Spinal cord (tissue), 10 donors: Measurements from ENCODE around the gene SLCO3A1. TPM values are rescaled to one million over a fixed set of nuclear protein-coding genes. Genes with fewer than 3 reads are reported as not detected.

ENCODE experiments used
- DNase-seq, 6 donors: peaks; one replicate each; pipeline versions ENCODE4 v3.0.0 to v3.0.0-alpha.2; 2013 to 2015; ENCODE audit warnings: low spot score in 6 of 6, low read depth in 4 of 6
- H3K27ac ChIP-seq: one replicate; pipeline ENCODE4 v1.5.1; 2013; ENCODE audit warnings: low read depth, low read length, control low read depth
- H3K27me3 ChIP-seq: one replicate; pipeline ENCODE4 v1.6.1; 2013; ENCODE audit warnings: low read length; ENCODE audit not compliant: control insufficient read depth, insufficient read depth
- H3K36me3 ChIP-seq: one replicate; pipeline ENCODE4 v1.6.1; 2013; ENCODE audit warnings: low read length; ENCODE audit not compliant: control insufficient read depth, insufficient read depth
- H3K4me1 ChIP-seq: one replicate; pipeline ENCODE4 v1.6.1; 2013; ENCODE audit warnings: low read length; ENCODE audit not compliant: control insufficient read depth, insufficient read depth
- H3K4me3 ChIP-seq: one replicate; pipeline ENCODE4 v1.5.1; 2013; ENCODE audit warnings: low read depth, low read length, control low read depth
- H3K9me3 ChIP-seq: one replicate; pipeline ENCODE4 v1.6.1; 2013; ENCODE audit warnings: low read length; ENCODE audit not compliant: control insufficient read depth, insufficient read depth
- WGBS: methylation state at CpG from one replicate; pipeline ENCODE4 v1.1.5; 2013; ENCODE audit warnings: missing lambda C conversion rate; ENCODE audit not compliant: insufficient coverage; 5-methylcytosine and 5-hydroxymethylcytosine counted together
- polyA plus RNA-seq, 2 donors: library from polyadenylated mRNA; unstranded; fragments of 120-200 nt; gene quantifications; one replicate each; pipeline ENCODE4 v1.2.1, GENCODE V29; 2013; ENCODE audit not compliant: insufficient read length in 2 of 2
- total RNA-seq, 2 donors: library from RNA; depleted of rRNA in 1 of 2; stranded (reverse); fragments of 120-200 nt in 1 of 2; fragments of >200 nt in 1 of 2; gene quantifications; one replicate each; pipeline versions ENCODE4 v1.2.3 to v1.2.4, GENCODE V29; 2013 to 2014
- donor health status: healthy.

SLCO3A1 gene
- total and polyA plus RNA-seq, 4 donors: 4.6 to 22.2 (median 13.0) TPM

- 80% methylated on average over 1 of the region's 1 CpG for WGBS
- no peaks in the 10 kb centered on the region for H3K4me1 ChIP-seq
- H3K27me3 ChIP-seq: no peaks in the 10 kb centered on the region
- H3K4me3 ChIP-seq: no peak overlapping the region
- DNase-seq: no peak
- no peaks in the 10 kb centered on the region for H3K36me3 ChIP-seq
- H3K27ac ChIP-seq: no peak overlapping the region
- no peaks in the 10 kb centered on the region for H3K9me3 ChIP-seq
Observed at GRCh38 chr15:91895051-91895450, 41.5 kb downstream of the SLCO3A1 start.

DNA sequence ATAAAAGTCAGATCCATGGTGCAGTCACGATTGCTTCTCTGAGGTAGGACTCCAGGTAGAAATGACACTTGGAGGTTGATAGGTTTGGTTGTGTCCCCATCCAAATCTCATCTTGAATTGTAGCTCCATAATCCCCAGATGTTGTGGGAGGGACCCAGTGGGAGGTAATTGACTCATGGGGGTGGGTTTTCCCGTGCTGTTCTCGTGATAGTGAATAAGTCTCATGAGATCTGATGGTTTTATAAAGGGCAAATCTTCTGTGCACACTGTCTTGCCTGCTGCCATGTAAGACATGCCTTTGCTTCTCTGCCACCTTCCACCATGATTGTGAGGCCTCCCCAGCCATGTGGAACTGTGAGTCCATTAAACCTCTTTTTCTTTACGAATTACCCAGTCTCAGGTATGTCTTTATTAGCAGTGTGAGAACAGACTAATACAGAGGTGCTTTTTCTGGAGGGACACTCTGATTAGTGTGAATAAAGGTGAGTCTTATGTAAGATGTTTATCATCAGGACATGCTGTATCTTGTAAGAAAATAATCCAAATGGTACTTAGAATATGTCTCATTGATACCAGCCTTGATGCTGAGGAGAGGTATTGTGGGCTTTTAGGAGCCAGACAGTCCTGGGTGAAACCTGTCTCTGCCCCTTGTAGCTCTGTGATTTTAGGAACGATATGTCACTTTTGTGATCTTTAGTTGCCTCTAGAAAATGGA, 43.0 kb downstream of the SLCO3A1 start:
- H3K27me3 ChIP-seq: no peaks in the 10 kb centered on the region
- H3K9me3 ChIP-seq: peaks cover 1% of the 10 kb centered on the region
- no peak for DNase-seq
- WGBS: no CpG with 5 or more reads among the region's 5 CpGs
- no peaks in the 10 kb centered on the region for H3K36me3 ChIP-seq
- H3K4me3 ChIP-seq: no peak overlapping the region
- H3K27ac ChIP-seq: no peak overlapping the region
- H3K4me1 ChIP-seq: no peaks in the 10 kb centered on the region

GRCh38 chr15:91897585-91898372, 44.3 kb downstream of the SLCO3A1 start:
- no peaks in the 10 kb centered on the region for H3K36me3 ChIP-seq
- H3K27me3 ChIP-seq: no peaks in the 10 kb centered on the region
- no peak for DNase-seq
- H3K4me1 ChIP-seq: no peaks in the 10 kb centered on the region
- no peak overlapping the region for H3K27ac ChIP-seq
- no peak overlapping the region for H3K4me3 ChIP-seq
- 75% methylated on average over 12 of the region's 14 CpGs for WGBS
- peaks cover 3% of the 10 kb centered on the region for H3K9me3 ChIP-seq

DNA sequence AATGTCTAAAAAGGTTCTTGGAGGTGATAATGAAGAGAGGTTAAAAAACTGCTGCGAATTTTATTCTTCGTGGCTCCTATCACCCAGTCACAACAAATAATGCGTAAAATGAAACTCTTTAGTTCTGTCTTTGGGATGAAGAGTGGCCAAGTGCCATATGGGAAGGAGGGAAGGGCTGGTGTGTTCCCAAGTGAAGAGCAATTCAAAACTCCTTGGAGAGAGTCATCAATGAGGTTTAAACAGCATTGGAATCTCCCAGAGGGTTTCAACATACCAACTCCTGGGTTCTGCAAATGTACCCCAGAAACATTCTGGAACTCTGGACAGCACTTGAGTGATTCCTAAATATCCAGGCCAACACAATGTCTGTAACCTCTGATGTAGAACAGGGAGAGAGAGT, 45.3 kb downstream of the SLCO3A1 start:
- H3K4me3 ChIP-seq: no peak overlapping the region
- no CpG with 5 or more reads among the region's 3 CpGs for WGBS
- no peaks in the 10 kb centered on the region for H3K27me3 ChIP-seq
- H3K9me3 ChIP-seq: peaks cover 3% of the 10 kb centered on the region
- no peaks in the 10 kb centered on the region for H3K4me1 ChIP-seq
- DNase-seq: no peak
- H3K36me3 ChIP-seq: no peaks in the 10 kb centered on the region
- no peak overlapping the region for H3K27ac ChIP-seq

DNA sequence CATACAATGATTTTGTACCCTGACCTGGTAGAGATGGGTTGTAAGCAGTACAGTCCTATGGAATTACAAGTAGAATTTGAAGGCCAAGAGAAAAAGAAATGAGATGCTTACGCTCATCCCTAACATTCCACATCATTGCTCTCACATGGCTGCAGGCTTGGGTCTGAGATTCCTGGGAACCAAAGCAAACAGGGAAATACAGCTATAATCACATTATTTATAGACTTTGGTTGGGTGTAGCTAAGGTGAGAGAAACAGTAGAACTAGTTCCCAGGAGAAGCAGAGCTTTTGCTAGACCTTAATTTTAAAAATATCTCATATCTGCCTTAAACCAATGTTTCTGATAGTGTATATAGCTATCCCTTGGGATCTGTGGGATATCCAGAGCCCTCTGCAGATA, 51.4 kb downstream of the SLCO3A1 start:
- Histone ChIP-seq H3K9me3 (peaks cover 3% of the 10 kb centered on the region), H3K4me3 (no peak overlapping the region), H3K27me3 (no peaks in the 10 kb centered on the region), H3K4me1 (peaks cover 8% of the 10 kb centered on the region), H3K36me3 (no peaks in the 10 kb centered on the region), H3K27ac (no peak overlapping the region)
- no CpG with 5 or more reads among the region's 1 CpG for WGBS
- DNase-seq: no peak

DNA sequence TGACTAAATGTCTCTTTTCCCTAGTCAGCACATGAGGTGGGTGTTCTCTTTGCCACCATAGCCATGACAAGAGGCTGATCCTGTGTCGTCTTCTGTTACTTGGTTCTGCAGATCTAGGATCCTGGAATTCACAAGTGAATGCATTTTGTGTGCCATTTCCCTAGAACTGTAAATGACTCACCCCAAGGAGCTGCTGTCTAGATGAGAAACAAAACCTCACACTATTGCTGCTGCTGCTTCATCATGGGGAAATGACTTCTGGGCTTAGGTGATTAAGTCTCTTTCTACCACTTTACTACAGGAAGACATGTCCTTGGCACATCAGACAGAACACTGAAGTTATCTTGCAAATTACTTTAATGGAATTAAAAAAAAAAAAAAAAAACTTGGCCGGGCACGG, 54.9 kb downstream of the SLCO3A1 start:
- H3K27ac ChIP-seq: no peak overlapping the region
- H3K4me1 ChIP-seq: peaks cover 9% of the 10 kb centered on the region
- no peaks in the 10 kb centered on the region for H3K27me3 ChIP-seq
- no peak for DNase-seq
- H3K36me3 ChIP-seq: no peaks in the 10 kb centered on the region
- no peak overlapping the region for H3K4me3 ChIP-seq
- 100% methylated on average over 1 of the region's 3 CpGs for WGBS
- no peaks in the 10 kb centered on the region for H3K9me3 ChIP-seq

DNA sequence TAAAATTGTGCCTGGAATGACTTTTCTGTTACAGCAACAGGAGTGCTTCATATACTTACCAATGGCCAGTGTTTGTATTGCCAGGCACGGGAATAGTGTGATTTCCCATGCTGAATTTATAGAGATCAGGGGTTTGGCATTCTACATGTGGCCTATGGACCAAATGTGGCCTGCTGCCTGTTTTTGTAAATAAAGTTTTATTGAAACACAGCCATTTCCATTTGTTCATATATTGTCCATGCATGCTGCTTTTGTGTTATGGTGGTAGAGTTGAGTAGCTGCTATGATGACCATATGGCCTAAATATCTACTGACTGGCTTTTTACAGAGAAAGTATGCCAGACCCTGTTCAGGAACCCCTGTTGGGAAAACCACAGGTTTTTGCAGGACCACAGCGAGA, 55.6 kb downstream of the SLCO3A1 start:
- Histone ChIP-seq H3K27ac (no peak overlapping the region), H3K4me1 (peaks cover 9% of the 10 kb centered on the region), H3K4me3 (no peak overlapping the region), H3K36me3 (no peaks in the 10 kb centered on the region), H3K9me3 (no peaks in the 10 kb centered on the region), H3K27me3 (no peaks in the 10 kb centered on the region)
- WGBS: 100% methylated on average over 1 of the region's 2 CpGs
- no peak for DNase-seq

DNA sequence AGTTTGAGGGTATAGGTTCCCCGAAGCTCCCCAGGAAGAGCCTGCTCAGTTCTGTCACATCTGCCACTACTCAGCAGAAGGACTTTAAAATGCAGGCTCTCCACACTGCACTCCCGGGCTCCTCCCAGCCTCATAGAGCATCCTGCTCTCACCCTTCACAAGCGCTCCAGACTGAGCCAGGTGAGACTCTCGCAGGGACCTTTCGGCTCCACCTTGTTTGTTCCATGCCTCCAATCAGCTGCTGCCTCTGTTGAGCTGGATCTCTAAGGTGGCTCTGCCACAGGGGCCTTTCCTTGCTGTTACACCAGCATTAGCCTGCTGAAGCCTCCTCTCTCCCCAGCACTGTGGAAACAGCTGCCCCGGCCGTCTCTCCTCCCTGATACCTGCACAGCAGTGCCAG, 56.1 kb downstream of the SLCO3A1 start:
- 69% methylated on average over 7 of the region's 7 CpGs for WGBS
- Histone ChIP-seq H3K4me1 (peaks cover 9% of the 10 kb centered on the region), H3K9me3 (no peaks in the 10 kb centered on the region), H3K4me3 (no peak overlapping the region), H3K27me3 (no peaks in the 10 kb centered on the region), H3K27ac (no peak overlapping the region), H3K36me3 (no peaks in the 10 kb centered on the region)
- DNase-seq: no peak

- 100% methylated on average over 1 of the region's 7 CpGs for WGBS
- H3K27me3 ChIP-seq: no peaks in the 10 kb centered on the region
- no peaks in the 10 kb centered on the region for H3K9me3 ChIP-seq
- H3K4me1 ChIP-seq: peaks cover 6% of the 10 kb centered on the region
- no peak overlapping the region for H3K4me3 ChIP-seq
- DNase-seq: no peak
- H3K27ac ChIP-seq: no peak overlapping the region
- peaks cover 4% of the 10 kb centered on the region for H3K36me3 ChIP-seq
Observed at GRCh38 chr15:91911844-91912243, 58.3 kb downstream of the SLCO3A1 start.

GRCh38 chr15:91912336-91912735, 58.8 kb downstream of the SLCO3A1 start:
- WGBS: 80% methylated on average over 4 of the region's 4 CpGs
- H3K27ac ChIP-seq: no peak overlapping the region
- H3K36me3 ChIP-seq: peaks cover 4% of the 10 kb centered on the region

More at GRCh38 chr15:91912336-91912735, 58.8 kb downstream of the SLCO3A1 start:
- H3K27me3 ChIP-seq: no peaks in the 10 kb centered on the region
- DNase-seq: no peak
- H3K9me3 ChIP-seq: no peaks in the 10 kb centered on the region
- peaks cover 6% of the 10 kb centered on the region for H3K4me1 ChIP-seq
- no peak overlapping the region for H3K4me3 ChIP-seq
